ENCODE measurements around the gene WWP2. TPM values are rescaled to one million over a fixed set of nuclear protein-coding genes. Genes with fewer than 3 reads are reported as not detected.

The WWP2 gene
- total RNA-seq, 1 experiment from 2014 or later, result 40.2 TPM

DNA sequence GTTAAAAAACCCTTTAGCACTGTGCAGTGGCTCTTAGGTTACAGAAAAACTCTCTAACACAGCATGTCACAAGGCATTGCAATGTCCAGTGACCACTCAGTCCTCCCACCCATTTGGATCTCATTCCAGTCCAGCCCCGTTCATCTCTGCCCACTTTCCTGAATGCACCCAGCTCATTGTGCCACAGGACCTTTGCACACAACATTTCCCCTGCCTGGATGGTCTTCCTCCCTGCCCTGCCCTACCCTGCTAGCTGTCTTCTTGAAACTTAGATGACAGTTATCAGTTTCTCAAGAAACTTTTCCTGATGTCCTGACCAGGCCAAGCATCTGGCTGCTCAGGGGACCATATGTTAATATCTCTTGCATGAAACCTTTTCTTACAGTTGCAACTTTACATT, 67.2 kb downstream of the WWP2 start:
- Histone ChIP-seq H4K8ac (replicated peaks; ENCODE audit: insufficient read length, low read depth, low read length) (no peak overlapping the region), H4K5ac (ENCODE audit: insufficient read length, low read depth, low read length) (no peak overlapping the region), H3K4me1 (ENCODE audit: insufficient read depth, low read length) (no peaks in the 10 kb centered on the region; the same call in 1 of the 2 replicates), H3K4me2 (ENCODE audit: insufficient read depth, insufficient read length, low read length) (no peak overlapping the region), H2BK5ac (ENCODE audit: insufficient read length, low read length) (no peak overlapping the region), H3K79me2 (ENCODE audit: insufficient read depth, low read length) (no peaks in the 10 kb centered on the region), H3K79me1 (ENCODE audit: insufficient read depth, low read depth, low read length, poor library complexity, severe bottlenecking) (no peaks in the 10 kb centered on the region), H3K9ac (ENCODE audit: extremely low read depth, insufficient read length, low read length) (no peak overlapping the region), H3K4ac (ENCODE audit: low read depth, low read length) (no peak overlapping the region), H2BK12ac (ENCODE audit: insufficient read length, low read depth, low read length) (no peak overlapping the region), H2BK20ac (ENCODE audit: low read depth, low read length, poor library complexity, severe bottlenecking) (no peak overlapping the region), H3K14ac (ENCODE audit: insufficient read depth, low read length) (no peak overlapping the region), H2BK120ac (ENCODE audit: low read depth, low read length, poor library complexity, severe bottlenecking) (no peak overlapping the region), H4K91ac (ENCODE audit: insufficient read length, low read depth, low read length) (no peak overlapping the region), H4K20me1 (ENCODE audit: control insufficient read depth, insufficient read depth, insufficient read length) (no peaks in the 10 kb centered on the region), H3K56ac (ENCODE audit: insufficient read length, low read depth, low read length) (no peak overlapping the region), H3T11ph (ENCODE audit: low read length) (no peak overlapping the region), H3K9me3 (ENCODE audit: control insufficient read depth, low read depth, low read length) (no peaks in the 10 kb centered on the region), H2AK5ac (ENCODE audit: insufficient read length, low read length) (no peak overlapping the region), H3K18ac (ENCODE audit: insufficient read length, low read depth, low read length) (no peak overlapping the region), H3K27me3 (ENCODE audit: insufficient read depth, low read length) (no peaks in the 10 kb centered on the region), H3K23ac (ENCODE audit: insufficient read length, low read depth, low read length) (no peak overlapping the region), H2BK15ac (ENCODE audit: low read depth, low read length) (no peak overlapping the region), H3K23me2 (ENCODE audit: insufficient read length, low read depth, low read length, poor library complexity, severe bottlenecking) (no peaks in the 10 kb centered on the region), H2AFZ (ENCODE audit: low read length) (no peak overlapping the region), H3K27ac (ENCODE audit: insufficient read length, low read depth, low read length) (no peak overlapping the region)
- Mint-ChIP-seq H3K27ac (peak overlapping the region in 2 of 3 experiments; percentile 4 to 19; a peak in 1 of 7 replicates), H3K4me1 (peaks cover 15 to 24% of the 10 kb centered on the region in 2 experiments), H3K4me3 (no peak overlapping the region), H3K36me3 (ENCODE audit: insufficient read depth in 1 of 3, low read depth in 3 of 3) (peaks cover 0 to 2% (median 0%) of the 10 kb centered on the region in 3 experiments; a peak in 2 of 7 replicates), H3K9me3 (no peaks in the 10 kb centered on the region), H3K27me3 (ENCODE audit: low read depth) (no peaks in the 10 kb centered on the region)
- no CpG with 5 or more reads among the region's 1 CpG for WGBS (ENCODE audit: extremely low coverage, insufficient read length, low lambda C conversion rate)
- no peak for DNase-seq
- TF ChIP-seq, protein P1, sequence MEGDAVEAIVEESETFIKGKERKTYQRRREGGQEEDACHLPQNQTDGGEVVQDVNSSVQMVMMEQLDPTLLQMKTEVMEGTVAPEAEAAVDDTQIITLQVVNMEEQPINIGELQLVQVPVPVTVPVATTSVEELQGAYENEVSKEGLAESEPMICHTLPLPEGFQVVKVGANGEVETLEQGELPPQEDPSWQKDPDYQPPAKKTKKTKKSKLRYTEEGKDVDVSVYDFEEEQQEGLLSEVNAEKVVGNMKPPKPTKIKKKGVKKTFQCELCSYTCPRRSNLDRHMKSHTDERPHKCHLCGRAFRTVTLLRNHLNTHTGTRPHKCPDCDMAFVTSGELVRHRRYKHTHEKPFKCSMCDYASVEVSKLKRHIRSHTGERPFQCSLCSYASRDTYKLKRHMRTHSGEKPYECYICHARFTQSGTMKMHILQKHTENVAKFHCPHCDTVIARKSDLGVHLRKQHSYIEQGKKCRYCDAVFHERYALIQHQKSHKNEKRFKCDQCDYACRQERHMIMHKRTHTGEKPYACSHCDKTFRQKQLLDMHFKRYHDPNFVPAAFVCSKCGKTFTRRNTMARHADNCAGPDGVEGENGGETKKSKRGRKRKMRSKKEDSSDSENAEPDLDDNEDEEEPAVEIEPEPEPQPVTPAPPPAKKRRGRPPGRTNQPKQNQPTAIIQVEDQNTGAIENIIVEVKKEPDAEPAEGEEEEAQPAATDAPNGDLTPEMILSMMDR (conservative IDR thresholded peaks at IDR 0.05), result no peak

All from H9 (cell line).